HG03378 (cell line): ENCODE measurements around the gene COL1A2.

Source experiments
- ATAC-seq: cut with Tn5 transposase; IDR thresholded peaks from one replicate; pipeline ENCODE4 v1.9.1; 2021; ENCODE audit warnings: mild to moderate bottlenecking, moderate library complexity; ENCODE audit not compliant: unreplicated experiment

COL1A2 gene

DNA sequence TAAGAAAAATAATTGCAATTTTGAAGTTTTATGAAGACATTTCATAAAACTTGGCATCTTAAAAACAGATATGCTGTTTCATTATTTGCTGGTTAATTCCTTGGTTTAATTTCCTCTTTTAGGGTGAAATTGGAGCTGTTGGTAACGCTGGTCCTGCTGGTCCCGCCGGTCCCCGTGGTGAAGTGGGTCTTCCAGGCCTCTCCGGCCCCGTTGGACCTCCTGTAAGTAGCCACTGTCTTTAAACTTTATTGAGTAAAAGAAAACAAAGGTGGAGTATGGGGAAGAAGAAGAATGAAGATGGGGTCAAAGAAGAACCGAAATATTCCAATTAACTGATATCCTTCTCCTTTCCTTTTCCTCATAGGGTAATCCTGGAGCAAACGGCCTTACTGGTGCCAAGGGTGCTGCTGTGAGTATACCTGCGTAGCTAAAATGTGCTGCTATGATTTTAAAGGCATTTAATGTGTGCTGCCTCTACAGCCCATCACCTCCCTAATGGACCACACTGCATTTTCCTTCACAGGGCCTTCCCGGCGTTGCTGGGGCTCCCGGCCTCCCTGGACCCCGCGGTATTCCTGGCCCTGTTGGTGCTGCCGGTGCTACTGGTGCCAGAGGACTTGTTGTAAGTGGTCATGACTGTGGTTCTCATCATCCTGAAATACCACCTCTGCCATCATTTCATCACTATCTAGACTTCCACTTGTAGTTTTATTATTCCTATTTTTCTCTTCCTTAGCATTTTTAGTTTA, 14.7 kb downstream of the COL1A2 start:
- ATAC-seq = no peak

DNA sequence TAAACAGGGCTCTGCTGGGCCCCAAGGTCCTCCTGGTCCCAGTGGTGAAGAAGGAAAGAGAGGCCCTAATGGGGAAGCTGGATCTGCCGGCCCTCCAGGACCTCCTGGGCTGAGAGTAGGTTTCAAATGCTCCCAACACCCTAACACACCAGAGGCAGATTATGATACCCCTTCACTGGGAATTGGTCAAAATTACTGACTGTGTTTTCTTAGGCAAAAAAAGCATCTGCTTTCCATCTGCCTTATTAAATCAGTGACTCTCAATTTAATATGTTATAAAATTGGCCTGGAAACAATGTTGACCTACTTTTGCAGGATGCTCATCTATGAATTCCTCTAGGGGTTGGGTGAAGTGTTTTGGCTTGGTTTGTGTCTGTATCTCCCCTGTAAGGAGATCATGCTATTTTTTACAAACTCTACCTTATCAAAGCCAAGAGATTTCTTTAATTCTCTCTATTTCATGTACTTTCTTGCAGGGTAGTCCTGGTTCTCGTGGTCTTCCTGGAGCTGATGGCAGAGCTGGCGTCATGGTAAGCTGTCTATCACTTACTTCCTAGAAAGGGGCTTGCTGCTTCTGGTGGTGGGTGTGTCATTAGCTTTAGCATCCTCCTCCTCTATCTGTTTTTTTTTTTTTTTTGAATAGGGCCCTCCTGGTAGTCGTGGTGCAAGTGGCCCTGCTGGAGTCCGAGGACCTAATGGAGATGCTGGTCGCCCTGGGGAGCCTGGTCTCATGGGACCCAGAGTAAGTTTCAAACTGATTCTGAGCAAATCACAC, 15.9 kb downstream of the COL1A2 start:
- no peak for ATAC-seq

DNA sequence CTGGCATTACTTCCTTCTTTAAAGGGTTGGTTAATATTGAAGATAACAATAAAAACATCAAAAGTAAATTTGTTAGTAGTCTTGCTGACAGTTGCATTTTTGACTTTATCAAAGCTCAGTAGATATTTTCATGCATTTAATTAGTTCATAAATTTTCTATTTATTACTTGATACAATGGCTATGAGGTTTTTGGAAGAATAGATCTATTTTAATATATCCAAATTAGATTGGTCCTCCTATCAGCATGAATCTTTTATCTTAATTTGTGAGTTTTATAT, 16.4 kb downstream of the COL1A2 start:
- ATAC-seq = no peak

DNA sequence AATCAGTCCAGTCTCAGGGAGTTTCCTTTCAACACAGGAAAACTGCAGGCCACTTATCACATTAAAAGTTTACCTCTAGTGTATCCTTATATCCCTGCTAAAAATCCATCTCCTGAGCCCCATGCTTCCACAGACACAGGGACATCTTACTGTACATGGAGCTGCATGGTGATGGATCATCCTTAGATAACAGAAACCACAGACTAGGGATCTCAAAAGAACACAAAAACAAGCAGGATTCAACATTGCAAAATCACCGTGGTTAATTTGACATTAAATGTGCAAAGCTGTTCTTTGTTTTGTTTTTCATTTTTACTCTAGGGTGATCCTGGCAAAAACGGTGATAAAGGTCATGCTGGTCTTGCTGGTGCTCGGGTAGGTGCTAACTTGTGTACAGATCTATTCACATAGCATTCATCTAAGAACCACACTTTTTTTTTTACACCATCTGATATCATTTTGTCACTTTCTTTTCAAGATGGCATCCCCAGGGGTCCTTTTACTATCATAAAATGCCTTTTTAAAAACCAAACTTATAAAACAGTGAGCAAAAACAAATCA, 18.1 kb downstream of the COL1A2 start:
- no peak for ATAC-seq

DNA sequence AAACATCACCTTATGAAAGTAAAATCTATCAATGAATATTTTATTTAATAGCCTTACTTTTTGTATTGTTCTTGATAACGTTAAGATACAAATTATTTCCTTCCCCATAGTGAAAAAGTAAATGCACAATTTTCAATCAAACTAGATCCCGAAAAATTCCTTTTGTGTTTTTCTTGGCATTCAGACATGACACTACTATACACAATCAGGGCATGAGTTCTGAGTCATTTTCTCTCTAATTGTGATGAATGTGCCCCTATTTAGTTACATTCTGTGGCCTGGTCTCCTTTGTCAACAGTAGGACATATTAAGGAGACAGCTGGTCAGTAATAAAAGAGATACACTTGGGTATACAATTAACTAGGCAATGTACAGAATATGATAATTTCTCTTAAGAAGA, 19.8 kb downstream of the COL1A2 start:
- no peak for ATAC-seq

DNA sequence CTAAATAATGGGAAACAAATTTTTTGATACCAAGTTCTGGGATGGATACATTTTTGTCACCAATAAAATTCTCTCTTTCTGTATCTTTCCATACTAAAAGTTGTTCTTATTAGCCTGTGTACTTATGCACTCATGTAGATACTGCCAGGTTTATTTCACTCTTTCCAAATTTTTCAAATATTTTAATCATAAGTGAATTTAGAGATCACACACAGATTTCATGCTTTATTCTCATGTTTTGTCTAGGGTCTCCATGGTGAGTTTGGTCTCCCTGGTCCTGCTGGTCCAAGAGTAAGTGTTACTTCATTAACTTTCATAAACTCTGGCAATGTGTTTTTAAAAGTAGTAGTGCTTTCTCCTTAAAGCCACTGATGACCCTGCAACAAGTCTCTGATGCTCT, 20.3 kb downstream of the COL1A2 start:
- ATAC-seq = no peak

DNA sequence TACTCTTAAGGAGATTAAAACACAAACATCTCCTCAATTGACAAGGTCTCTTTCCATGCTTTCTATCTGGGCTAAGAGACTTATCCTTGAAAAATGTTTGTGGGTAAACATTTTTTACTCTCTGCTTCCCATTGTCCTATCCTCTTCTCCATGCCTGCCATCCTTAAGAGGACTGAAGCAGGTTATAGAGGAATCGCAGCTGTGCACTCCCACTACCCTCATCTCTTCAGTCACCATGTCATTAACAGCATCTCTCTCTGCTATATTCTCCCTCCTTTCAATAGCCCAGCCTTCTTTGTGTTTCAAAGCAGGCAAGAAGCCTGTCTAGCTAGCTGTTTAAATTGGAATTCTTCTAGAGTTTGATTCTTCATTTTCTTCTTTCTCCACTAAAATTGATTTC, 22.6 kb downstream of the COL1A2 start:
- ATAC-seq = no peak

DNA sequence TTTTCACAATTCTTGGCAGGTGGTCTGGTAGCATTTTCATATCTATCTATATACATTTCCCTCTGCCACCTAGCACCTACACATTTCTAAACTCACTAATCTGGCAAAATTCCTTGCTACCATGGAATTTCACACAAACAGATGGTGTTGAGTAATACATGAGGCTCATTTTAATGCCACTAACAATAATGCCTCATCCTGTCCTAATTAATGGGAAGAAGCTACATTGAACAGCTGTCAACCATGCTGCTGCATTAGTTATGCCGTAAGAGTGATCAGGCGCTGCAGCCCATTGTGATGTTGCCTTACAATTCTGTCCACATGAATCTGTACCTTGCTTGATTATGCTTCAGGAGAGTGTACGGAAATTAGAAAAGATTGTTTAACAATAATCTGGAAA, 23.2 kb downstream of the COL1A2 start:
- no peak for ATAC-seq

DNA sequence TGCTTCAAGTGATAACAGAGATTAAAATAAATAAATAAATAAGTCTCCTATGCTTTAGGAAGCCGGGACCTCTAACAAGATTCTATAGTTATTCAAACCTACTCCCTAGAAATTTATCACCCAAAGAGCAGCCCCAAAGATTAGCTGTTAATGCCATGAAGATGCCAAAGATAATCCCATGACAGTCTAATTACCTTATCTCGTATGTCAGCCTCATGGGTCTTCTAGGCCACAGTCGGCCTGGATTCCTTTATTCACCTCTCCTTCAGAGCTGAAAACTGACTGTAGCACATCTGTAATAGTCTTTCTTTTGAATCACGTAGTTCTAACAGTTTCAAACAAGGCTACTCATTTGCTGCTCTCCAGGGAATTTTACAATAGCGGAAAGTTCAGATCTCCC, 24.2 kb downstream of the COL1A2 start:
- ATAC-seq = no peak

DNA sequence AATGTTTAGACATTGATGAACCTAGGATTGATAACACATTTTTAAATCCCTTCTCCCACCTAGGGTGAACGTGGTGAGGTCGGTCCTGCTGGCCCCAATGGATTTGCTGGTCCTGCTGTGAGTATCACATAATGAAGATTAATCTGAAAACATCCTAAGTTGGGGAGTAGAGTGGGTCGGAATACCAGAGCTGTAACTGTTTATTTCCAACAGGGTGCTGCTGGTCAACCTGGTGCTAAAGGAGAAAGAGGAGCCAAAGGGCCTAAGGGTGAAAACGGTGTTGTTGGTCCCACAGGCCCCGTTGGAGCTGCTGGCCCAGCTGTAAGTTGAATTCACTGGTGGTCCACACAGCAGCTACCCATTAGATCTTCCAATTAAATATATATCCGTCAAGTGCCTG, 25.6 kb downstream of the COL1A2 start:
- ATAC-seq = no peak

DNA sequence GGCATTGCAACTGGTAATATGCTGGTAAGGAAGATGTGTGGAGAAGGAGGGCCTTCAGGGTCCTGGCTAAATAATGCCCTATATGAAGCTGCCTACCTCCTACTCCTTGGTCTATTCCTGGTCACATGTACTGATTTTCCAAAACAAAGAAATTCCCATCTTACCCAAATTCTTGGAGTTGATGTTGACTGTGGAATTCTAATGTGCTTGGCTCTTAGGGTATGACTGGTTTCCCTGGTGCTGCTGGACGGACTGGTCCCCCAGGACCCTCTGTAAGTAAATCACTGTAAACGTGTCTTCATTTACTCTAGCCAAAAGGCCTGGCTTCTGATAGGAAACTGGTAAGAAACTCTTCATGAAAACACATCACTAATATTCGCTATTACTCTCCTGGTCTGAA, 27.0 kb downstream of the COL1A2 start:
- ATAC-seq = no peak

DNA sequence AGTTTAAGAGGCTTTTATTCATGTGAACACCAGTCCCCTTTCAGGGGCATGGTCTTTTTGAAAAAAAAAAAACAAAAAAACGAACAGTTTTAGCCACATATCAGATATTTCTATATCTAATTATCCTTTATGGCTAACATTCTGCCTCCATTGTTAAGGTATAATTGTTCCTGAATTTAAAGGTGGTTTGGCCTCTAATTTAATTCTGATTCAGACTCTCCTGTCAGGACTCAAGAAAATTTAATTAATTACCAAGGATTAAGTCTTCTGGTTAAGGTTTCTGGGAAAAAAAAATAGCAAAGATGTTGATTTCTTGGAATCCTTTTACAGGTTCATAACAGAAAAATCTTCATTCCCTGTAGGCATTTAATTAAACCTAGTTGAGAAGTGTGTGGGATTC, 27.4 kb downstream of the COL1A2 start:
- no peak for ATAC-seq

DNA sequence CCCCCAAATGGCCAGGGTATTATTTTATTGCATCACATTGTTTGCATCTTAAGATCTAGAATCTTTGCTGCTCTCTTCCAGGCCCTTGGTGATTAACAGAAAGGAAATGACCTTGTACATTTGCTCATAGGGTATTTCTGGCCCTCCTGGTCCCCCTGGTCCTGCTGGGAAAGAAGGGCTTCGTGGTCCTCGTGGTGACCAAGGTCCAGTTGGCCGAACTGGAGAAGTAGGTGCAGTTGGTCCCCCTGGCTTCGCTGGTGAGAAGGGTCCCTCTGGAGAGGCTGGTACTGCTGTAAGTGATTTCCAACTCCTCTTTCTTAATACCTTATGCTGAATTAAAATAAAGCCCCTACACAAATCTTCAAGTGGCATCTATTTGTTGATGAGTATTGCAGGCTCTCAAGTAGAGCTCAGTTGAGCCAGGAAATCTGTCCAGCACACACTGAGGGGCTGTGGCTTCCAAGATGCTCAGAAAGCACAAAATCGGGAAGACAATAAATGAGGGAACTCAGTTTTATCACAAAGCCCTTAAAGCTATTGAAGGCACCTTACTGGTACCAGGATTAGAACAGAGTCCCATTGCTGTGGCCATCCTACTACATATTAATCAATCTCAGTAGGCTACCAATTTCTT, 28.2 kb downstream of the COL1A2 start:
- no peak for ATAC-seq

DNA sequence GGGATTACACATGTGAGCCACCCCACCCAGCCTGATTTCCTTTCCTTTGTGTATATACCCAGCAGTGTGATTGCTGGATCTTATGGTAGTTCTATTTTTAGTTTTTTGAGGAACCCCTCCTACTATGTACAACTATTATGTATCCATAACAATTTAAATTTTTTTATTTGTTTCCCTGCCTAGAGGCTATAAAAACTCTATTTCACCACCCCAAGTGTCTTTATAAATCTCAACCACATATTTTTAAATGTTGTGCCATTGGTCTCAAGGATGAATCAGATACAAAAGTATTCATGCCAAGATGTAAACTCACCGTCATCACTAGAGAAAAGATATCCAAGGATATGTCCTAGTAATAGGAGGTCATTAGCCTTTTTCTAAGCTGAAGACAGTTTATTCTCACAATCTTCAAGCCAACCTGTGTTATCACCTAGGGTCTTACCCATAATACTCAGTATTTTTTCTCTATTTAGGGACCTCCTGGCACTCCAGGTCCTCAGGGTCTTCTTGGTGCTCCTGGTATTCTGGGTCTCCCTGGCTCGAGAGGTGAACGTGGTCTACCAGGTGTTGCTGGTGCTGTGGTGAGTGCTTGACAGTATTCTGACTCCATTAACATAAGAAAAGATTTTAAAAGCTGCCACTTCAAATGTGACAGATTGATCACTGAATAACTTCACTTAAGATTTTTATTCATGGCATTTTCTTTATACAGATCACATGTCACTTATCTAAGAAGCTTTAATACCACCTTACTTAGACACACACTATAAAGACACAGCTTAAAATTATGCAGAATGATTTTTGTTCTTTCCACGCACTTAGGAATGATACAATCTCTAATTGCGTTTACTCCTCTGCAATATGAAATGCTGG, 29.4 kb downstream of the COL1A2 start:
- ATAC-seq = no peak

DNA sequence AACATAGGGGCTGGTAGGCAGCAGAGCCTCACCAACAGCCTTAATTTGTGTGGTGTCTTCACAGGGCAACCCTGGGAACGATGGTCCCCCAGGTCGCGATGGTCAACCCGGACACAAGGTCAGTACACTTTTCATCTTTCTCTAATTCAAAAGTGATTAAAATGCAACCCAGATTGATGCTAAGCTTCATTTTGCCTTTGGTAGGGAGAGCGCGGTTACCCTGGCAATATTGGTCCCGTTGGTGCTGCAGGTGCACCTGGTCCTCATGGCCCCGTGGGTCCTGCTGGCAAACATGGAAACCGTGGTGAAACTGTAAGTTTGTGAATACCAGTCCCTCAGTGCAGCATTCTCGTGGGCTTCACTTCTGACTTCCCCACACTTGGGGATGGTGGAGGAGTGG, 30.9 kb downstream of the COL1A2 start:
- ATAC-seq = no peak

DNA sequence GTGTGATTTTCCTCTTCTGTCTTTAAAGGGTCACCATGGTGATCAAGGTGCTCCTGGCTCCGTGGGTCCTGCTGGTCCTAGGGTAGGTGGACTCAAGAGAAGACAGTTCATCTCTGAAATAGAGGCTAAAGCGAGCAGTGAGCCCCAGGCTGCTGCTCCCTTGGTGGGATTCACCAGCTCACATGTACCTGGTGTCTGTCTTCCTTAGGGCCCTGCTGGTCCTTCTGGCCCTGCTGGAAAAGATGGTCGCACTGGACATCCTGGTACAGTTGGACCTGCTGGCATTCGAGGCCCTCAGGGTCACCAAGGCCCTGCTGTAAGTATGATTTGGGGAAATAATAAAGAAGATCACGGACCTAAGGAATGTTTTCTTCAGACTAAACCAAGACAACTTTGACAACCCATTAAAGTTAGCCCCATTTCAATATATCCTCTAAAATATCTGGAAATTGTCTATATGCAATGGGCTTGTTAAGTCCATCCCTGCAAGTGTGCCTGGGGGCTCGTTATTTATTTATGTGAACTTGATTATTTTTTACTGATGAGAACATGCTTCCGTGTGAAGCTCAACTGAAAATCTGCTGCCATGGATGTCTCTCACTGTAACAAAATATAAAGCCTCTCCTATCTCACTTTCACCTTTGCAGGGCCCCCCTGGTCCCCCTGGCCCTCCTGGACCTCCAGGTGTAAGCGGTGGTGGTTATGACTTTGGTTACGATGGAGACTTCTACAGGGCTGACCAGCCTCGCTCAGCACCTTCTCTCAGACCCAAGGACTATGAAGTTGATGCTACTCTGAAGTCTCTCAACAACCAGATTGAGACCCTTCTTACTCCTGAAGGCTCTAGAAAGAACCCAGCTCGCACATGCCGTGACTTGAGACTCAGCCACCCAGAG, 32.5 kb downstream of the COL1A2 start:
- no peak for ATAC-seq

DNA sequence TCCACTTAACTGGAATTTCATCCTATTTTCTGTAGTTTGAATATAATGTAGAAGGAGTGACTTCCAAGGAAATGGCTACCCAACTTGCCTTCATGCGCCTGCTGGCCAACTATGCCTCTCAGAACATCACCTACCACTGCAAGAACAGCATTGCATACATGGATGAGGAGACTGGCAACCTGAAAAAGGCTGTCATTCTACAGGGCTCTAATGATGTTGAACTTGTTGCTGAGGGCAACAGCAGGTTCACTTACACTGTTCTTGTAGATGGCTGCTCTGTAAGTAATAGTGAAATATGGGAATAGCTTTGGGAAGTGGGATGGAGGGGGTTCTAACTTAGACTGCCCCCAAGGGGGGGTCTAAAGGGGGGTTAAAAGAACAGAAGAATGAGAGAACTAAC, 34.5 kb downstream of the COL1A2 start:
- ATAC-seq = no peak

DNA sequence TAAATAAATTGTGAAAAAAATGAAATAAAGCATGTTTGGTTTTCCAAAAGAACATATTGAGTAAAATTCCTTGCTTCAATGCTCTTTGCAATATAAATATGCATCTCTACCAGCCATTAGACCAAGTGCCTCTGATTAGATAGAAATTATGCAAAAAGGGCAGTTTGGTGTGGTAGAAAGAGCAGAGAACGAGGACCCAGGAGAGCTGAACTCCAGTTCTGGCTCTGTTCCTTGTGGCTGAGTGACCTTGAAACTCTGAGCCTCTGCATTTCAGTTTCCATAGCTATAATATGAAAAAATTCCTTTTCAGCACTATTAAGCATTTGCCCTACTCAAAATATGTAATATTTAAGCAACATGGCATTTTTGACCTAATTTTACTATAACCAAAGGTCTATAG, 36.5 kb downstream of the COL1A2 start:
- ATAC-seq = no peak

DNA sequence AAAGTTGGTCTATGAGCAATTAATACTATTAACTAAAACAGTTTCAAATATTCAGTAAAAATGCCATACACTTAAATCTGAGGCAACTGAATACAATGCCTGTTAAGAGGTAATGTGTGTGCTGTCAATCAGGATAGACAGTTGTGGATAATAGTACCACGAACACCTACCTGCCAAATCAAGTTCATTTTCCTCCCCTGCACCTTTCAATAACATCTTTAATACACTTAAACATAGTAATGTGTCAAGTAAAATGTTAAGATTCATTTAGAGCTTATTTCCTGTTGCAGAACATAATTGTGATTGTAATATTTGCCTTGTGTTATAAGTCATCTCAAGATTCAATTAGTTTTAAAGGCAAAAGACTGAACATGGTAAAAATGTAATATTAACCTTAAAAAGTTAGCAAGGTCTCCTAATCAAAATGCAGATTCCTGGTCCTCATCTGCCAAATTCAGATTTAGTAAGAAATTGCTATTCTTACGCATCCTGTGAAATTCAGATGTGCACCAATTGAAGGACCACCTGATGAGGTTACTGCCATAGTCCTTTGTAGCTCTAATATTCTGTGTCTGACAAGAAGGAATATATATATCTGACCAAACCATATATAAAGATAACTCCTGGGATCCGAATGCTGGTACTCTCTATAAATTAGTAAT, 37.1 kb downstream of the COL1A2 start:
- no peak for ATAC-seq

DNA sequence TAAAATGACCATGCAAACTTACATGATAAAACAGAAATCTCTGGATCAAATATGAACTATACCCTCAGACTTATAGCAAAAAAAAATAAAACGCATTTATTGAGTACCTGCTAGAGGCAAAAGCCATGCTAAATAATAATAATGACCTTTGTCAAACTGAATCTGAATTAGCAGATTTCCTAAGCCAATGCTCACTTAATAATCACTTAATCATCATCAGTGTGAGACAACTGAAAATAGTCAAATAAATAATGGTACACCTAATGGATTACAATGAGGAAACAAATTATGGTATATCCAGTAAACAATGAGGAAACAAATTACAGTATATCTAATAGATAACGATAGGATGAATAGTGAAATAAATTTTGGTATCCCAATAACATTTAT, 37.6 kb downstream of the COL1A2 start:
- no peak for ATAC-seq
